Neural cell (in vitro differentiated cells): Measurements from ENCODE around the gene WIPF2. TPM values are rescaled to one million over a fixed set of nuclear protein-coding genes. Genes with fewer than 3 reads are reported as not detected.

Source experiments
- H2AFZ ChIP-seq: fragments of 200-600, 300-800 bp; sonication (generic), shearing (Covaris generic); 2 replicates; pipeline ENCODE4 v1.6.0; 2014; ENCODE audit warnings: low read depth, mild to moderate bottlenecking, antibody characterized with exemption, low read length, moderate library complexity
- H3F3A ChIP-seq: fragments of 200-600 bp; shearing (Covaris generic); 2 replicates; pipeline ENCODE4 v1.6.1; 2016; ENCODE audit warnings: mild to moderate bottlenecking, moderate library complexity, mixed read lengths, antibody characterized with exemption, low read length; ENCODE audit not compliant: insufficient read depth, poor library complexity, severe bottlenecking
- H3K27ac ChIP-seq: fragments of 200-600, 300-800 bp; sonication (generic), shearing (Covaris generic); 2 replicates; pipeline ENCODE4 v1.5.1; 2014; ENCODE audit warnings: mild to moderate bottlenecking, low read length, moderate library complexity
- H3K27me3 ChIP-seq: fragments of 300-800, 200-600 bp; sonication (generic), shearing (Covaris generic); 2 replicates; pipeline ENCODE4 v1.6.0; 2014; ENCODE audit warnings: mild to moderate bottlenecking, low read depth, low read length, moderate library complexity; ENCODE audit not compliant: insufficient read depth
- H3K36me3 ChIP-seq: fragments of 300-800, 200-600 bp; sonication (generic), shearing (Covaris generic); 2 replicates; pipeline ENCODE4 v1.5.1; 2014; ENCODE audit warnings: mild to moderate bottlenecking, antibody characterized with exemption, low read length, moderate library complexity; ENCODE audit not compliant: insufficient read depth
- H3K4me2 ChIP-seq: fragments of 300-800, 200-600 bp; sonication (generic), shearing (Covaris generic); 2 replicates; pipeline ENCODE4 v1.6.0; 2014; ENCODE audit warnings: mild to moderate bottlenecking, low read length
- H3K4me3 ChIP-seq: fragments of 300-800, 200-600 bp; sonication (generic), shearing (Covaris generic); 2 replicates; pipeline ENCODE4 v1.5.1; 2014; ENCODE audit warnings: mild to moderate bottlenecking, low read length, moderate library complexity
- H3K79me2 ChIP-seq: fragments of 200-600 bp; shearing (Covaris generic); replicated peaks from 2 replicates; pipeline ENCODE4 v1.6.0; 2014; ENCODE audit warnings: mild to moderate bottlenecking, low read length, moderate library complexity; ENCODE audit not compliant: insufficient read depth
- H3K9ac ChIP-seq: fragments of 300-800, 200-600 bp; sonication (generic), shearing (Covaris generic); 2 replicates; pipeline ENCODE4 v1.6.1; 2016; ENCODE audit warnings: mild to moderate bottlenecking, low read length, mixed read lengths
- H3K9me2 ChIP-seq: fragments of 200-600 bp; shearing (Covaris generic); 2 replicates; pipeline ENCODE4 v1.6.1; 2016; ENCODE audit warnings: mild to moderate bottlenecking, low read length, mixed read lengths; ENCODE audit not compliant: insufficient read depth
- H3K9me3 ChIP-seq: fragments of 200-600, 300-800 bp; sonication (generic), shearing (Covaris generic); 2 replicates; pipeline ENCODE4 v1.6.1; 2016; ENCODE audit warnings: mild to moderate bottlenecking, mixed run types, low read length, moderate library complexity, mixed read lengths
- H4K20me1 ChIP-seq: fragments of 200-600 bp; shearing (Covaris generic); 2 replicates; pipeline ENCODE4 v1.6.1; 2016; ENCODE audit warnings: mild to moderate bottlenecking, mixed run types; ENCODE audit not compliant: insufficient read depth
- CTCF ChIP-seq: fragments of 450-650 bp; IDR thresholded peaks from 2 replicates; pipeline ENCODE4 v1.5.1; 2014; ENCODE audit warnings: antibody characterized with exemption, mild to moderate bottlenecking, moderate library complexity; ENCODE audit not compliant: poor library complexity, severe bottlenecking
- EP300 ChIP-seq: fragments of 450-650 bp; conservative IDR thresholded peaks from 2 replicates; pipeline ENCODE4 v1.6.1; 2014; ENCODE audit warnings: antibody characterized with exemption, mild to moderate bottlenecking, moderate library complexity; ENCODE audit not compliant: poor library complexity, severe bottlenecking
- EZH2 ChIP-seq: fragments of 200-600, 300-800 bp; shearing (Covaris generic), sonication (generic); IDR thresholded peaks from 2 replicates; pipeline ENCODE4 v1.6.1; 2014; ENCODE audit warnings: antibody characterized with exemption, low read length, borderline replicate concordance, mild to moderate bottlenecking; ENCODE audit not compliant: insufficient read depth, poor library complexity, severe bottlenecking
- MXI1 ChIP-seq: fragments of 450-650 bp; conservative IDR thresholded peaks from 2 replicates; pipeline ENCODE4 v1.6.1; 2014; ENCODE audit warnings: antibody characterized with exemption, mild to moderate bottlenecking; ENCODE audit not compliant: poor library complexity, severe bottlenecking
- POLR2AphosphoS5 ChIP-seq: IDR thresholded peaks from 2 replicates; pipeline ENCODE4 v1.6.1; 2012
- RAD21 ChIP-seq: fragments of 450-650 bp; conservative IDR thresholded peaks from 2 replicates; pipeline ENCODE4 v1.6.1; 2014; ENCODE audit warnings: antibody characterized with exemption, mild to moderate bottlenecking, moderate library complexity
- REST ChIP-seq: IDR thresholded peaks from 2 replicates; pipeline ENCODE4 v1.6.1; 2012; ENCODE audit warnings: borderline replicate concordance
- SMC3 ChIP-seq: fragments of 450-650 bp; conservative IDR thresholded peaks from 2 replicates; pipeline ENCODE4 v1.6.1; 2014; ENCODE audit warnings: antibody characterized with exemption, mild to moderate bottlenecking, moderate library complexity; ENCODE audit not compliant: poor library complexity
- TAF1 ChIP-seq: IDR thresholded peaks from 2 replicates; pipeline ENCODE4 v1.6.1; 2012; ENCODE audit warnings: low read depth
- polyA plus RNA-seq: library from polyadenylated mRNA; depleted of rRNA; stranded (reverse); fragments of >200 nt; gene quantifications from 2 replicates; pipeline ENCODE4 v1.2.3, GENCODE V29; 2014

WIPF2 gene
- polyA plus RNA-seq, 1 donor from 2014 or later: 11.5 TPM

GRCh38 chr17:40315206-40315605, 96.1 kb downstream of the WIPF2 start:
- Histone ChIP-seq H3K36me3 (no peaks in the 10 kb centered on the region), H3K27me3 (peaks cover 5% of the 10 kb centered on the region), H3K27ac (no peak overlapping the region), H4K20me1 (no peaks in the 10 kb centered on the region), H3K9ac (no peak overlapping the region), H3K79me2 (peaks cover 7% of the 10 kb centered on the region), H3K4me3 (no peak overlapping the region), H3K9me2 (no peaks in the 10 kb centered on the region), H3K9me3 (no peaks in the 10 kb centered on the region), H3F3A (no peaks in the 10 kb centered on the region), H2AFZ (no peak overlapping the region), H3K4me2 (no peak overlapping the region)
- TF ChIP-seq SMC3 (no peak), EZH2 (no peak), RAD21 (no peak), TAF1 (no peak), REST (no peak), EP300 (no peak), CTCF (no peak), MXI1 (no peak), POLR2AphosphoS5 (no peak)

- no peaks in the 10 kb centered on the region for H3K36me3 ChIP-seq
- H3K4me3 ChIP-seq: peak overlapping the region; percentile 50
- no peak overlapping the region for H3K4me2 ChIP-seq
- no peaks in the 10 kb centered on the region for H3F3A ChIP-seq
- peaks cover 7% of the 10 kb centered on the region for H3K79me2 ChIP-seq
- H3K27ac ChIP-seq: no peak overlapping the region
- H3K9me2 ChIP-seq: no peaks in the 10 kb centered on the region
- H3K9me3 ChIP-seq: no peaks in the 10 kb centered on the region
- H2AFZ ChIP-seq: no peak overlapping the region
- no peak overlapping the region for H3K9ac ChIP-seq
- no peaks in the 10 kb centered on the region for H4K20me1 ChIP-seq
- TF ChIP-seq SMC3 (no peak), CTCF (no peak), RAD21 (no peak), REST (no peak), EP300 (no peak), MXI1 (no peak), POLR2AphosphoS5 (no peak), TAF1 (no peak)
- H3K27me3 ChIP-seq: peaks cover 5% of the 10 kb centered on the region
These were observed 96.8 kb downstream of the WIPF2 start for GRCh38 chr17:40315678-40316570.
